NCI-H748 (cell line): Measurements from ENCODE around the gene MTMR11.
A peak's percentile ranks its signal among the peaks of the same experiment; 100 is the strongest.
"Not testable (repeated sequence)": the region's sequence is repeated elsewhere in the genome, so short reads cannot be mapped to it uniquely, and the experiment has no call there.

Experiments used
- DNase-seq: peaks from one replicate; lab custom pipeline; 2025; ENCODE audit not compliant: unreplicated experiment; lab: John Stamatoyannopoulos, UW

MTMR11 gene

DNA sequence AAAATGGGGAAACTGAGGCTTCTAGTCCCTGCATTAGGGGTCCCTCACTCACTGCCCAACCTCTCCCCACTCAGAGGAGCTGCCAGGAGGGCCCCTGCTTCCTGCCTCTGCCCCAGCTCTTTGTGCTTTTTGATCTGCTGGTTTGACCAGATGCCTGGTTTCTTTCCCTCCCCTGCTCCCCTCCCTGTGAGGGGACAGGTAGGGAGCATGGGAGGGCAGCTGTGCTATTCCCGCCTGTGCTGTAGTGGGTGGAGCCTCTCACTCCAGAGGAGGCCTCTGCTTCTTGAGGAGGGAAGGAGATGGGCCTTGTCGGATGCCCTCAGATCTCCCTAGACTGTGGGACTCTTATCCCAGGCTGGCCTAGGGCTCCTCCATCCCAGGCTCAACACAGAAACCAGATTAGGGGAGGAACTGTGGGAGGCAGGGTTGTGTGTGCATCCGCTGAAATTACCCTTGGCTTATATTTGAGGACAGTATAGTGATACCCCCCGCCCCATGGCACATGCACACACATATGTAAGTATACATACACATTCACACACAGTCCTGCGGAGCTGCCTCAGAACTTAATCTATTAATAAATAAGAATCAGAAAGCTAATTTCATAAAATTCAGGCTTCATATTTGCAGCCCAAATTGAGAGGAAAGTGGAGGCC lies 32.7 kb downstream of the MTMR11 start:
- DNase-seq, result no peak

DNA sequence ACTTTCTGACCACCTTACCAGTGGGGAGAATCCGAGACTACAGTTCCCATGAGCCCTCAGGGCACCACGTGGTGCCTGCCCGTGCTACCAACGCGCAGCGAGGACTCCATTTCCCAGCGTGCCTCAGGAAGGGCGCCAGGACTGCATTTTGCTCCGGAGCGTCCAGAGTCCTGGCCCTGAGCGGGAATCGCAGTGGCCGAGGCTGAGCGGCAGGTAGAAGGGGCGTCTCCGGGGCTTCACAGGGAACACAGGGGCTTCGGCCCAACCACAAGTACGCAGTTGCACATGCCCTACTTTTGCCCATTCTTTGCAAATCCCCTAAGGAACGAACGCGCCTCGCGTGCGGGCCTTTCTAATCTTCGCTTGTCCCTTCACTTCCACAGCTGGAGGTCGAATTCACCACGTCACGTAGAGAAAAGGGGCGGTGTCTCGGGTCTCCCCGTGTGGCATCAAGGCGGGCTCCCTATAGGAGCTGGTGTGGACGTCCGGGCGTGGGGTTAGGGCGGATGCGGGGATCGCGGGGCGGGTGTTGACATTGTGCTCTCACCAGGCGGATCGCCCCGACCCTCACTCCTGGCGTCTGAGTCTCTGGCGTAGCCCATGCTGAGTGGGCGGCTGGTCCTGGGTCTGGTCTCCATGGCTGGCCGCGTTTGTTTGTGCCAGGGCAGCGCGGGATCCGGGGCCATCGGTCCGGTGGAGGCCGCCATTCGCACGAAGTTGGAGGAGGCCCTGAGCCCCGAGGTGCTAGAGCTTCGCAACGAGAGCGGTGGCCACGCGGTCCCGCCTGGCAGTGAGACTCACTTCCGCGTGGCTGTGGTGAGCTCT lies 37.0 kb downstream of the MTMR11 start, which contains the start of gene BOLA1:
Gene BOLA1 (plus strand): TSS at position 109 of the 825 bp plus-strand sequence. CDS start 492 bp downstream, at position 601.
- DNase-seq, result peak; percentile 97

DNA sequence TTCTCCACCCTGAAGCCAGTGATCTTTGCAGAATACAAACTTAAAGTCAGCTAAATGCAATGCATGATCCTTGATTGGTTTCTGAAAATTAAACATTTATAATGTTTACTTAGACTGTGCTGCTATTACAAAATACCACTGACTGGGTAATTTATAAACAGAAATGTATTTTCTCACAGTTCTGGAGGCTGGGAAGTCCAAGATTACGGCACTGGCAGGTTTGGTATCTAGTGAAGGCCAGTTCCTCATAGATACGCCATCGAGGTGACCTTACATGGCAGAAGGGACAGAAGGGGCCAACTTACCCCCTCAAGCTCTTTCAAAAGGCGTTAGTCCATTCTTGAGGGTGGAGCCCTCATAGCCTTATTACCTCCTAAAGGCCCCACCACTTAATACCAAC lies 40.1 kb downstream of the MTMR11 start:
- no peak for DNase-seq

DNA sequence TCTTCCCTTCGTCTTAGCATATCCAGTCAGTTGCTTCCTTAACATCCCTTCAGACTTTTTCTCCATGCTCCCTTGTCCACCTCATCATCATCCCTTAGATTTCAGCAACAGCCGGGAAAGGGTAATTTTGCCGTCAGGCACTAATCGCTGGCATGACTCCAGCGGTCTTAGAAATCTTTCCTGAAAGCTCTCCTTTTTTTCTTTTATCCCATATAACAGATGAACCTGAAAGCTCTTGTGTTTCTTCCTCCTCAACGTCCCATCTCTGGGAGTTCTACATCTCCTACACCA lies 47.7 kb downstream of the MTMR11 start:
- DNase-seq, result peak; percentile 35

DNA sequence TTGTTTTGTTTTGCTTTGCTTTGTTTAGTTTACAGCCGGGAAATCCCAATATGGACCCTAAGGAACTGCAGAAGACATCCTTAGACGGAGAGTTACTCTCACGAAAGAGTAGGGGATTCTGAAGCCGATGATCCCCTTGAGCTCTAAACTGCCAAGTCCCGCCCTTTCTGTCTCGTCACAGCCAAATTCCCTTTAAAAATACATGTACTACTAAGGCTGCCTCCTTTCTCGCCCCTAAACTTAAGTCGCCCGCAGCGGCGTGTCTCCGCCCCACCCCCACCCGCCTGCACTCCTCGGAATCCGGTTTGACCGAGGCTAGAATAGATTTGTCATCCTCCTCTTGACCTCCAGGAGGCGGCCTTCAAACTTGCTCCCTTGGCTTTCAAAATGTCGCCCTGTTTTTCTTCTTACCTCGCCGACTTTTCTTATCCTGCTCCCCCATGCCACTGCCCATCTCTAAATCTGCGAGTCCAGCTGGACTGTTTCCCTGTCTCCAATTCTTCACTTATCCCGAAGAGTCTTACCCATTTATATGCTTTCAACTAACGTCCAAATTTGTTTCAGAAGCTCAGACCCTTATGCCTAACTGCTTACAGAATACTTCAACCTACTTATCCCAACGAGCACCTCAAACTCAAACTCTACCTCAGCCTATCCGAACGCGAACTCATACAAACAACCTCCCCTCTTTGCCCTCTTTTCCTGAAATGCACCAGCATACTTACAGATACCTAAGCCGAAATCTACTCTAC lies 48.3 kb downstream of the MTMR11 start:
- peak; percentile 91 for DNase-seq

DNA sequence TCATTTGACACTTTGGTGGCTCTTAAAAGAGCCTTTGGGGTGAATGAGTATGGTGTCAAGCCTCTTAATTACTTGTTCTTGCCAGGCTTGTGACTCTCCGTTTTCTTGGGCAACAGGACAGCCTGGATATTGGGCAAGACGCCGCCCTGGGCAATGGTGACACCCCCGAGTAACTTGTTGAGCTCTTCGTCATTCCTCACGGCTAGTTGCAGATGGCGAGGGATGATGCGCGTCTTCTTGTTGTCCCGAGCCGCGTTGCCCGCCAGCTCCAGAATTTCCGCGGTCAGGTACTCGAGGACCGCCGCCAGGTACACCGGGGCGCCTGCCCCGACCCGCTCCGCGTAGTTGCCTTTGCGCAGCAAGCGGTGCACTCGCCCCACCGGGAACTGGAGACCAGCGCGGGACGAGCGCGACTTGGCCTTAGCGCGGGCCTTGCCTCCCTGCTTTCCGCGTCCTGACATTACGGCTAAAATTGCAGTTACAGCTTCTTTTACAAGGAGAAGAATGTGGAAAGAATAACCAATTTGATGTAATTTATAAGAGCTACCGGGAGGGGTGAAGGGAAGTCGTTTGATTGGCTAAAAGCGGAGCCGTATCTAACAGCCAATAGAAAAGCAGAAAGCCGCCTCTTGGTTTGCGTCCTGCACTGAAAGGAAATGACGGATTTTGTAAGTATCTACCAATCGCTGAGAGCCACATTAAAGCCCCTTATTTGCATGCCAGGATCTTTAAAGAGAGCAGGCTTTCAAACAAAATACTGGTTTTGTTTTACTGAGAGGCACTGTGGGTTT lies 49.0 kb downstream of the MTMR11 start:
- peak; percentile 99 for DNase-seq

DNA sequence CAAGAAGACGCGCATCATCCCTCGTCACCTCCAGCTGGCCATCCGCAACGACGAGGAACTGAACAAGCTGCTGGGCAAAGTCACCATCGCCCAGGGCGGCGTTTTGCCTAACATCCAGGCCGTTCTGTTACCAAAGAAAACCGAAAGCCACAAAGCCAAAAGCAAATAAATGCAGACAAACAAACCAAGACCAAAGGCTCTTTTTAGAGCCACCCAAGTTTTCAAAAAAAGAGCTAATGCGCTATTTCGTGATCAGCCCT lies 49.6 kb downstream of the MTMR11 start:
- not testable (repeated sequence) for DNase-seq

DNA sequence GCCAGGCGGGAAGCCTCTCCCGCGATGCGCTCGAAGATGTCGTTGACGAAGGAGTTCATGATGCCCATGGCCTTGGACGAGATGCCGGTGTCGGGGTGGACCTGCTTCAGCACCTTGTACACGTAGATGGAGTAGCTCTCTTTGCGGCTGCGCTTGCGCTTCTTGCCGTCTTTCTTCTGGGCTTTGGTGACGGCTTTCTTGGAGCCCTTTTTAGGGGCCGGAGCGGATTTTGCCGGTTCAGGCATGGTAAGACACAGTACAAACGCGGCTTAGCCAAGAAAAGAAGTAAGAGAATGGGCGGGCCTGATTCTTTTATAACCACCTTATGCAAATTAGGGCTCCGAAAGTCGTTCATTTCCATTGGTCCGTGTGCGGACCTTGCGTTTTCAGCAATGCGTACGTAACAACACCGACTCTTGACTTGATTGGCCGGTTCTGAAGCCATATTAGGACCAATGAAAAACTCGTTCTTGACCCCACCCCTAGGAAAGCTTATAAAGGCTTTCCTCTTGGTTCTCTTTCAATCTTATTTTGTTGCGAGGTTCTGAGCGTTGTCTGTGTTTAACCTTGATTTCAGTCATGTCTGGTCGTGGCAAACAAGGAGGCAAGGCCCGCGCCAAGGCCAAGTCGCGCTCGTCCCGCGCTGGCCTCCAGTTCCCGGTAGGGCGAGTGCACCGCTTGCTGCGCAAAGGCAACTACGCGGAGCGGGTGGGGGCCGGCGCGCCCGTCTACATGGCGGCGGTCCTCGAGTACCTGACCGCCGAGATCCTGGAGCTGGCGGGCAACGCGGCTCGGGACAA lies 50.1 kb downstream of the MTMR11 start:
- DNase-seq, result peak; percentile 99

DNA sequence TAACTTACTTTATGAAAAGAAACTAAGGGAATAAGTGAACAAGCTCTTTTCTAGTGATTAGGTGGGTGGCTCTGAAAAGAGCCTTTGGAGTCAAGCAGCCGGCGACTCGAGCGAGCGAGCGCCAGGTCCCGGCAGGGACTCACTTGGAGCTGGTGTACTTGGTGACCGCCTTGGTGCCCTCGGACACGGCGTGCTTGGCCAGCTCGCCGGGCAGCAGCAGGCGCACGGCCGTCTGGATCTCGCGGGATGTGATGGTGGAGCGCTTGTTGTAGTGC lies 50.6 kb downstream of the MTMR11 start:
- DNase-seq, result not testable (repeated sequence)

DNA sequence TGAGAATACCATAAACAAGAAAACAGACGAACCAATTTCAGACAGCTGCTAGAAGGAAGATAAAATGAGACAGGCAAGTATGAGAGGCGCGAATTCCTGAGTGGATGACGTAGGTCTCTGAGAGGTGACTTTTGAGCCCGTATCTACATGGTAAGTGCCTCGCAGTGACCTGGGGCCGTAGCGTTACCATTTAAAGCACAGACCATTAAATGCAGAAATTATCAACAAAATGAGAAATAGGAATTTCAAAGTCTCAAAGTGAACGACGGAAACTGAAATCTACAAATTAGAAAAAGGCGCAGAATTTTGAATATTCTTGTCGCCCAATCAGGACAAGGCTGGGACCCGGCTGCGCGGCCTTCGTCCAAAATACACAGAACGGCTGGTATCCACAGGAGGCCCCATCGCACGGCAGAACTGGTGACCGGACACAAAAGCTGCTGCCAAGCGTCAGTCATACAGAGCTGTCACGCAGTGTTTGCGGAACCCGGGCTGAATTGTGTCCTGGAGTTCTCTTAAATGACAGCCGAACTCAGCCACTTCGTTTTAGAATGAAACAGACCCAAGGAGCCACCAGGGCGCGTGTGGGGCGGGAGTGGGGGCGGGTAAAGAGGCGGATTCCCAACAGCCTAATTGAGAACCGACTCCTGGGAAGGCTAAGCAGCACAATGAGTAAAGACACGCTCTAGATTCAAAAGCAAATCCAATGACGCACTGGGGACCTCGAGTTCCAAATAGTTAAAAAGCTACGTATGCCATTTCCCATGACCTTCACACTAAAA lies 51.1 kb downstream of the MTMR11 start:
- peak; percentile 93 for DNase-seq

DNA sequence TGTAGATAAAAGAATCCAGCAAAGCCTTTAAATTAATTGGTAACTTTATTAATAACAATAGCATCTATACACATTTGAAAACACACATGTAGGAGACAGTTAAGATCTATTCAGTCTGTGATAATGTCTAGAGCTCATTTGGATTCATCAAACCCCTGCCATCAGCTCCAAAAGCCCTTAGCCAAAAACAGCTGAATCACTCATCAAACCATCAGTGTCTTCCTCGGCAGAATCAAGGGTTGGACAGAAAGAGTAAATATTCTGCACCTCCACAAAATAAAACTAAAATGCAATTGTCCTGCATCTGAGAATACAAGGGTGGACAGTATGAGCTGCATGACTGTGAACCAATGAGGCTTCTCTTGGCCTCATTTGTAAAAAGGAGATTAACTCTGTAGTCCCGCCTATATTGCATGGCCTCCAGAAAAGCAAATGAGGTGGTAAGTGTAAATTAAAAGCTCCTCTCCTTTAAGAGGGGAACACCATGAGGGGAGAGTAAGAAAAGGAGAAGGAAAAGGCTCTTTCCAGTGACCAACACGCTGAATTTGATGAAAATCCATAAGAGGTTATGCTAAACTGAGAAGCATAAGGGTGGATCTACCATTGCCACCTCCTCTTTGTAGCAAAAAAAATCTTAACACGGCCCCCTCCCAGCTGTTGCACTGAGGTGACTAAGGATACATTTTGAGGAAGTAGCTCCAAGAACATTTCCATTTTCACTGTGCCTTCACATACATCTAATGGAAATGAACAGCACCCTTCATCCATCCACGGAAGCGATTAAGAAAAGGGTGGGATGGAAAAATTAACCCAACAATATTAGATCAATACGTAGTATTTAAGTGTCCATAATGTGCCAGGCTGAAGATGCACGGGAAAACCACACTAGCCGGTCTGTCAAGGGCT lies 52.0 kb downstream of the MTMR11 start:
- DNase-seq, result peak; percentile 62

DNA sequence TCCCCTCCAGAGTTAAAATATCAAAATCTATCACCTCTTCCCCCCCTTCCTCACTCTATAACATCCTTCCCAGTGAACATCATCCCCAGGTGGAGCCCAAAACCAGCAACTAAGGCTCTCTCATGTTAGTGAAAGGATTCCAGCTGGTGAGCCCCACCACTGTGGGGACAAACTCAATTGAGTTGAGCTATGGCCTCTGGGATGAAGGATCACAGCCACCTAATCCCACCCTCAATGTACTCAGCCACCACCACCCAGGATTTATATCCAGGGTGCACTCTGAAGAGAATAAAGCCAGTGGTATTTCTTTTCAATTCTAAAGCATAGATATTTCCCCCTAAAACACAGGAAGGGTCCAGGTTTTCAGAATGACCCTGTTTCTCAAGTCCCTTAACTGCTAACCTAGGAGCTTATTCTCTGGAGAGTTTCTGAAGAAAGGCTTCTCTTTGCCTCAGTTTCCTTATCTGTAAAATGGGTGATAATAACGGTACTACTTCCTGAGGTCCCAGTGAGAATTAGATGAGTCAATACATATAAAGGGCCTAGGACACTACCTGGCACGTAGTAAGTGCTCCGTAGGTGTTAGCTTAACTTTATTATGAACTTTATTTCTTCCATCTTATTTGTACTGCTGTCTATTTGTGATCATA lies 53.0 kb downstream of the MTMR11 start:
- no peak for DNase-seq

DNA sequence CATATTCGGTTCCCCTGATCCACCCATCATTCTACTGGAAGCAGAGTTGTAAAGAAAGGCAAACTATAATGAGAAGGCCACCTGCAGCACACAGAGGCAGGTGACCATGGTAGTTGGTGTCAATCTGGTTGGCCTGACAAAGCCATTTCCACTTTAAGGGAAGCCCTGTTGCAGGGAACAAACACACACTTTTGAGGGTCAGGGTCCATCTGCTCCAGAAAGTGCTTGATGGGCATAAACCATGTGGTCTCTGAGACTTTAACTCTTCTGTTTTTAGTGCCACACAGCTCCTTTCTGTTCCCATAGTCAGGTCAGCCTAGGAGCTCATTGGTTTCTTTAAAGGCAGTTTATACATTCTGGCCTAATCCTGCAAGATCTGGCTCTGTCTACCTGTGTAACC lies 54.8 kb downstream of the MTMR11 start:
- no peak for DNase-seq

DNA sequence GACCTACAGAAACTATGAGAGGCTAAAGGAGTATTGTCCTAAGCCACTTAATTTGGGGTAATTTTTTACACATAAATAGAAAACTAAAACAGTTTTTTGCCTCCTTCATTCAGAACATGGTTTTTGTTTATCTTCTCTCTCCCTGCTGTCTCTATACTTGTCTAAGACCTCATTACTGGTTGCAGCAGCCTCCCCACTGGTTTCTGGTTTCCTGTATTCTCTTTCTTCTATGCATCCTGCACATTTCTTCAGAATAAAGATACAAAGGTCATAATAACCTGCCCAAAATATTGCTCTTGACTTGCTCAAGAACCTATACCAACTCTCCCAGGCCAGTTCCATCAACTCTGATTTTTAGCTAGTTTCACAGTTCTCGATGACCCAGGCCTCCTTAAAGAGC lies 57.1 kb downstream of the MTMR11 start:
- no peak for DNase-seq
